Mammary microvascular endothelial cell (primary cell): ENCODE results near the gene CD69. TPM values are rescaled to one million over a fixed set of nuclear protein-coding genes. Genes with fewer than 3 reads are reported as not detected.

Source experiments
- total RNA-seq: library from RNA; depleted of rRNA; stranded (reverse); fragments of >200 nt; gene quantifications from 2 replicates; pipeline ENCODE4 v1.2.3, GENCODE V29; 2015

The CD69 gene
- 0.25 and 0.40 TPM in 2 replicates for total RNA-seq

GRCh38 chr12:9760699-9761418 is at the start of gene CD69:
CD69 (minus strand) TSS chr12:9760901; CDS start chr12:9760820, 81 bp downstream.

DNA sequence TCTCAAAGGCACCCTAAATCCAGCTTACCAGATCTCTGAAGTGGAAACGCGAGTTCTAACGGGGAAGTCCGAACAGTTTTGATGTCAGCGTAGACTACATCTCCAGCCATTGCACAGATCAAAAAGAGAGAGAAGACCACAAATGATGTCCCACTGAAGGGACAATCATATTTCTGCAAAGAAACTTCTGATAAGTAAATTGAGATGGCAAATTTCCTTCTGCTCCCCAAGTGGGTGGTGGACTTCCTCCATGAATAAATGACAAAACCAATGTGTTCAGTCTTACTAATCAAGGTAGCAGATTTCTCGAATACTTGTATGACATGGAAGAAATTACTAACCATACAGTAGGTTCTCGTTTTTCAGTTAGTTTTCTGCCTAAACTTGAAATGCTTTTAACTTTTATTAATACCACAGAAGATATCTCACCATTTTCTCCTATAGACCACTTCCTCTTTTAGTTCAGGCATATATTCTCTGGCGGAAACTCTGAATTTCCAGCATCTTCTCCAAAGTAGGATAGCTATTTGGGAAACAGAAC is 27.7 kb downstream of the CD69 start, which contains the start of gene CLECL1:
TSS of gene CLECL1 (minus strand) at position 177 of the 541 bp plus-strand sequence.

Other genes starting within 250 kb of the CD69 start
- not detected in 2 replicates for gene KLRB1, start 153.0 kb downstream of the CD69 start, total RNA-seq
- gene CLEC2D, start 91.2 kb downstream of the CD69 start, total RNA-seq: 0.13 and 1.4 TPM in 2 replicates
- gene CLECL1, start 27.8 kb downstream of the CD69 start, total RNA-seq: not detected in 2 replicates
- gene KLRF1, start 66.6 kb upstream of the CD69 start, total RNA-seq: not detected in 2 replicates
- 64.1 and 69.2 TPM in 2 replicates for gene CLEC2B, start 108.5 kb upstream of the CD69 start, total RNA-seq
- not detected in 2 replicates for gene KLRF2, start 120.6 kb upstream of the CD69 start, total RNA-seq
- not detected in 2 replicates for gene CLEC2A, start 171.5 kb upstream of the CD69 start, total RNA-seq
- gene CLEC12A, start 210.5 kb upstream of the CD69 start, total RNA-seq: not detected in 2 replicates
- gene CLEC1B, start 238.2 kb upstream of the CD69 start, total RNA-seq: not detected in 2 replicates
- gene CLEC12B, start 249.7 kb upstream of the CD69 start, total RNA-seq: 1.3 TPM in 1 of 2 replicates, not detected in the other